Fibroblast of peridontal ligament (primary cell): ENCODE data around the gene H2AZ2.
A peak's percentile ranks its signal among the peaks of the same experiment; 100 is the strongest.
"Not testable (repeated sequence)": the region's sequence is repeated elsewhere in the genome, so short reads cannot be mapped to it uniquely, and the experiment has no call there.

Experiments used
- DNase-seq: peaks from one replicate; pipeline ENCODE4 v3.0.0-alpha.2; 2010; ENCODE audit errors: extremely low read depth

H2AZ2 gene

DNA sequence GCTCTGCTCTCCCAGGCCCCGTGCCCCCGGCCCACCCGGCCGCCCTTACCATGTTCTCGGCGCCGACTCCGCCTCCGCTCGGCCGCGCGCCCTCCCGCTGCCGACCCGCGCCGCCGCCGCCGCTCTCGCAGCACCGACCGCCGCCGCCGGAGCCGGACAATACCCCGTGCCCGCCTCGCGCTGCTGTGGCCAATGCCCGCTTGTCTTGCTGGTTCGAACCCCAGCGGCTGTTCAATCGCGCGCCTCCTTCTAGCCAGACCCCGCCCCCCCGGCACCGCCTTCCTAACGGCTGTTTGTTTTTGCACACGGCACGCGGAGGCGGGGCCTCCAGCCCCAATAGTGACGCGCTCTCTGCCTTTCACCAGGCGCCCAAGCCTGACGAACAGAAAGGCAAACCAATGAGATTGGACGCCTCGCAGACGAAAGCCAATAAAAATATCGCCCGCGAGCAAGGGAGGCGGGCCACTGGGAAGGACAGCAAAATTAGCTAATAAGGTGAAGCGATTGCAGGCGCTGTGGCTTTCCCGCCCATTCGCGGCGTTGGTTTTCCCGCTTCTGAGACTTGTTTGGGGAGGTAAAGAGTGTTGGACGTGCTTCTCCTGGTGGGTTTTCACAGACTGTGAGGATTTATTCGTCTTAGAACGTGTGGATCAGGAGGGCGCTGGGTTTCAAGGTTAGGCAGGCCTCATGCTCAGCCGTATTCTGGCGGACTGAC lies at the start of gene H2AZ2:
Gene H2AZ2 (minus strand): TSS at position 168 of the 715 bp plus-strand sequence. CDS start 116 bp downstream, at position 52.
- DNase-seq, result peak; percentile 100

DNA sequence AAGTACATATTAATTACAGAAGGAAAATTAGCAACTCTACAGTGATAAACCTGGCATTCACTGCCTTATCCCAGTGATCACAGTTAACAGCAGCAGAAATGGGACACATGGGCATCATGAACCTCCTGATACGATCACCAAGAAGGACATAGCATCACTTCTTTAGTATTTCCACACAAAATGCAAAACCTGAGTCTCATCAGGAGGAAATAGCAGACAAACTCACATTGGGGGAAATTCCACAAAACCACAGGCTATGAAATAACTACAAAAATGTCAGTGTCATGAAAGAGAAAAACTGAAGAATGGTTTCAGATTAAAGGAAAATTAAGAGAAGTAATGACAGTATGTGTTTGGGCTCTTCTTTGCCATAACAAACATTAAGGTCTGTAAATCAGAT lies 49.4 kb upstream of the H2AZ2 start:
- no peak for DNase-seq

DNA sequence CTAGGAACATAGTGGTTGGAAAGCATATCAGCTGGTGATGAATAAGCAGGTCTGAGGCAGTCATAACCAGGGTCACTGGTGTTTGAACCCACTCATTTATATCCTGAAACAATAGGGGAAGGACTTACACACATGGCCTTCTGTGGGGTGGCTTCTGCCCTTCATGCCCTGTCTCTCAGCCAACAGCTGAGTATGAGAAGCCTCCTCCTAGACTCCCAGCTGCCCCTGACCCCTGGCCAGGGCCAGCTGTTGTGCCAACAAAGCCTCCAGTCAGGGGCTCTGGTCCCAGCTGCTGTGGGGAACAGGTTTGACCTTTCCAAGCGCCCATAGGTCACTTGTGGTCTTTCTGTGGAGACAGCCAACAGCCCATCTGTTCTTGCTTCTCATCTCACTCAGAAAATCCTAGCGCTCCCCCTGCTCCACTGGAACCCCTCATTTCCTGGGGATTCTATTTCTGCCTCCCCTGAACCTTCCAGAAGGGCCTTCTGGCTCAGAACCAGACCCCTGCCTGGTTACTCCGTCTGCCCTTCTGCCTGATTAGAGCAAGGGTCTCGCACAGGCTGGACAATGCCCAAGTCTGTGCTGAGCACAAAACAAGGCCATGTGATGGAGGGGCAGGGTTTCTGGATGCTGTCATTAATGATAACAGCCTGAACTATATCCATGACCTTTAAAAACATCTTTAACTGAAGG lies 47.1 kb upstream of the H2AZ2 start:
- DNase-seq, result no peak

DNA sequence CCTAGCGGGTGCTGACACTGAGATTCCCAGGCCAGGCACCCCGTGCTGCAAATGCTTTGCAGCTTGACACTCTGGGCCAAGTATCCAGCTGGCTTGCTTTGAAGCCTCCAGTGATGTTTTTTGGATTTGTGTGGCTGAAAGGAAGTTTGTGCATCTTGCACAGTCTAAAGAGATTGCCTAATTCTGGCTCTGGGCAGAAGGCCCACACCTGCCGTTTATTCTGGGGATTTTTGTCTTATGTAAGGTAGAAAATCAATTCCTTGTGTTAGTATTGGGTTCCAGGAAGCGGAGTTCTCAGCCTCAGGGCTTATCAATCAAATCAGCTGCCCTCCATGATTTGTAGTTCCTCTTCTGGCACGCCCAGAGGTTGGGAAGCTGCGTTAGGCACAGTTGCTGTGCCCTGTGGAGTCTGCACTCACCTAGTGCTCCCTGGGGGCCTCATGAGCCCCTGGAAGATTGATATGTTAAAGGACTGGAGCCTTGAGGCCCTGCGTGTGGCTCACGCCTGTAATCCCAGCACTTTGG lies 45.9 kb upstream of the H2AZ2 start:
- DNase-seq, result no peak

GRCh38 chr7:44891791-44892190 lies 43.9 kb upstream of the H2AZ2 start:
- no peak for DNase-seq

DNA sequence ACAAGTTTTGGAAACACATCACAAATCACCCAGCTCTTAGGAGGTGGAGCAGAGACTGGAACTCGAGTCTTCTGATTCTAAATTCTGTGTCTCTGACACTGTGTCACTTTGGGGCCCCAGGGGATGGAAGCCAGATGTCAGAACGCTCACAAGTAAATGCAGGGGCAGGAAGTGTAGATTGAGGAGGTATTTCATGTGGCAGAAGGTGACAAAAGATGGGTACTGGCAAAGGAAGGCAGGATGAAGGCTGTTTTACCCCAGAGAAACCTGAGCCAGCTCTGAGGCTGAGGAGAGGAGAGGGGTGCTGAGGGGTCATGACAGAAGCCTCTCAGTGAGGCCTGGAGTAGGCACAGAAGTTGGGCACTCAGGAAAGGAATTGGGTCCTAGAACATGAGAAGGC lies 43.5 kb upstream of the H2AZ2 start:
- DNase-seq, result no peak

GRCh38 chr7:44889086-44889781 lies 41.3 kb upstream of the H2AZ2 start:
- no peak for DNase-seq

- DNase-seq, result no peak
Measured at GRCh38 chr7:44887293-44887692, 39.4 kb upstream of the H2AZ2 start.

DNA sequence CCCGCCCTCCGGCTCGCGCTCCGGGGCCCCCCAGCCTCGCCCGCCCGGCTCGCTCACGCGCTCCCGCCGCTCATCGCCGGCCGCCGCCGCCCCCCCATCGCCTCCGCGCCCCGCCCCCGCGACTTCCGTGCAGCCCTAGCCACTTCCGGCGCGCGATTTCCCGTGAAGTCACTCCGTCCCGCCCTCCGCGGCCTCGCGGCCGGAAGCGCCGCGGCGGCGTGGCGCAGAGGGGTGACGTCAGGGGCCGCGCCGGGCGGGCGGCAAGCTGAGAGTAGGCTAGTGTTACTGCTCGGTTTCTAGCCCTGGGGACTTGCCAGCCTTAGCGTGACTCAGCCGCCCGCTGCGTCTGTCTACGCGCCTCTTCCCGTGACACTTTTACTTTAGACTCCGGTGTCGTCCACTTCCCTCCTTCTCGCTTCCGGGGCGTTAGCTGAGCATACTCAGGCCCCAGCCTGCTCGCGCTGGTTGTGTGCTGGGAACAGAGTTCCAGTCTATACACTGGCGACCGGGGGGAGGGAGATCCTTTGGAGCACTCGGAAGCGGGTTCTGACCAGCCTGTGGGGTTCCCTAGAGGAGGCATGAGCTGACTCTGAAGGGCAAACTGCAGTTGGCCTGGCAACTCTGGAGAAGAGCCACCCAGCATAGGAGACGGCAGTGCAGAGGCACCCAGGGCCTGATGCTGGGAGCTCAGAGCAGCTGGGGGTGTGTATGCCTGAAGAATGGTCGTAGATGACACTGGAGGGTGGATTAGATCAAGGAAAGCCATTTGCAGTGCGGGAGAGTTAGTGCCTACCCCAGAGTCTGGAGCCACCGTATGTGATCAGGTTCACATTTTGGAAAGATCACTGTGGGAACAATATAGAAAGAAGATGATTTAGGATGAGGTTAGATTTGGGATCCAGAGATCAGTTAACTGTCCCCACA lies 37.8 kb upstream of the H2AZ2 start, which contains the start of gene PURB:
Gene PURB (minus strand): TSS at position 137 of the 924 bp plus-strand sequence. CDS start 182 bp downstream, outside the sequence.
- DNase-seq, result peak; percentile 97

- peak; percentile 65 for DNase-seq
Measured at GRCh38 chr7:44884621-44885393, 36.9 kb upstream of the H2AZ2 start.

- DNase-seq, result no peak
Measured at GRCh38 chr7:44883961-44884620, 36.2 kb upstream of the H2AZ2 start.

DNA sequence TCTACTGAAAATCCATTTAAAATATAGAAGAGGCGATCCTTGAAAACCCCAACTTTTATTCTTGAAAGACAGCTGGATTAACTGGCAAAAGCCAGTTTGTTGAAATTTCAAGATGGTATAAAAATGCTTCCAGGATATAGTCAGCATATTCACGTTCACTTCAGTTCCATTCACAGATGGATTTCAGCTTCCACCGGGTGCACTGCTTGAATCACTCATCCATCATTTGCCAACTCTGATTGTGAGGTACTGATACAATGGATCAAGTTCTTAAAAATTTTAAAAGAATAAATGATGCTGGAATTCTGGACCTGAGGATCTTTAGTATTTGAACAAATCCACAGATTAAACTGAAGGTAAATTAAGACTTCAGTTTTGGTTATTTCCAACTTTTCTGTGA lies 35.0 kb upstream of the H2AZ2 start:
- peak; percentile 38 for DNase-seq

DNA sequence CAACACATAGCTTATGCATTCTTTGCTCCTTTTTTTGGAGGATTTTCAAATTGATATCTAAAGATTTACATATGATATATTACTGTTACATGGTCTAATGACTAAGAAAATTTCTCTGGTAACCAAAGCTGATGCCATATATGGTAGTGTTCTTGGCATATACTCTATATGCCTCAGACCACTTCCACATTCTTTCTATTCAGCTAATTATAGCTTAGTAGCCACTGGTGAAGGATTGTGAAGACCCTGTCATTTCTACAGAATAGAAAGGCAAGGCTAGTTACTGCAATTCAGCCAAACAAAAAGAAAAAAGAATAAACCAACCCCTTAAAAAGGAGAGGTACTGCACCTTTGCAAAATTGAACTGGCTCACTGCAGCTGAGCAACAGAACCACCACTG lies 33.7 kb upstream of the H2AZ2 start:
- DNase-seq, result peak; percentile 67

DNA sequence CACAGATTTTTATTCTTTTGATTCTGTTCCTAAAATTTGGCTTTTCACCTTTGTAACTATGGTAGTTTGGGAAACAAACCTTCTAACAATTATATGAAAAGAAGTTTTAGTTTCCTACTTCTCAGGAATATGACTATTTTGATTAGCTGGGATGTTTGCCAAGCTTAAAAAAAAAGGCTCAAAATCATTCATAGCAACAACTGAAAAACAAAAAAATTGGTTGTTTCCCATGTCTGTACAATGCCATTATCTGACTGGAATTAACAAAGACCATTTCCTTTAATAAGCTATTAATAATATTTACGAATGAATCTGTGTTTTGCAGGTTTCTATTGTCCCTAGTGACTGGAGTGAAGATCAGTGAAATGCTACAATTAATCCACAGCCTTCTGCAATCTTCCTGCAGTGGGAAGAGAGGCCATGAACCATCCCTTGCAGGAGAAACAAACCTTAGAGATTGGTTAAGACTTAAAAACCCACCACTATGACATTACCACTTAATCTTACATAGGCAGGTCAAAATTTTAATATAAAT lies 33.2 kb upstream of the H2AZ2 start:
- no peak for DNase-seq

DNA sequence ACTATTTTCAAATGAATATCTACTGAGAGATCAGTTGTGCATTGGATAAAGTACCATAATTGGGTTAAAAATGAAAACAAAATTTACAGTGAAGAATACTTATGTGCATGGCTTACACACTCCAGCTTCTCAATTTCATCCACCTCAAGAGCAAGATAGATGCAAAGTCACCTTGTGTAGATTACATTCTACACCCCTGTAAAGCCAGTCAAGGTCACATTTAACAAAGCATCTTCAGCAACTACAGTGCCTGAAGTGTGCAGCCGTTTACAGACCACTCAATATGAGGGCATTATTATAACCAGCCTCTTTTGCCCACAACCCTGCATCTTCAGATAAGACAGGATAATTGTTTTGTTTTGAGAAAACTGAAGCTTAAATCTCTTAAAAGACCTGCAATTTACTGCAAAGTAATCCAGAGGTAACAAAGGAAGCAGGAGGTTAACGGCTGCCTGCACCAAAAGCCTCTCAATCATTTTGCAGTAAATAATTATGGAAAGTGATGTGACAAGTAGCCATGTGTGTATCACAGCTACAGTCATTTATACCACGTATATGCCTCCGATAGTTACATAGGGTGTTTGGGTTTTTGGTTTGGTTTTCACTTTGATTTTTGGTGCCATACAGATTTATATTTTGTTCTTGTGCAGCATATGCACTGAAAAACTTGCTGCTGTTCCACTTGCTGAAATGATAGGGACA lies 32.6 kb upstream of the H2AZ2 start:
- no peak for DNase-seq

DNA sequence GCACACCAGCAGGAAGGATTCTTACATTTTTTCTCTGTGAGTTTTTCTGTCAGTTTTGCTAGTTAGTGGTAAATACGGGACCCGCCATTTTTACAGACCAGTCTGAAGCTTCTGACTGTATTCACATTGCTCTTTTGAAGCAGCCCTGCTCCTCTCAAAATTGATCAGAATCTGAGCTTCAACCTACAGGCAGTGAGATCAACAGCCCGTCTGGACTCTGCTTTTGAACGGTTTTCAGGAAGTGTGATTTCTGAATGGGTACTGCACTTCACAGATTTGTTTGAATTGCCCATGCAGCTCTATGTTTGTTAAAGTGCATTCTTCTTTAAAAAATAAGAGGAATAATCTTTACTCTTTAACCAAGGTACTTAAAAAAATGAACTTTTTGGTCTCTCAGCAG lies 28.5 kb upstream of the H2AZ2 start:
- no peak for DNase-seq

DNA sequence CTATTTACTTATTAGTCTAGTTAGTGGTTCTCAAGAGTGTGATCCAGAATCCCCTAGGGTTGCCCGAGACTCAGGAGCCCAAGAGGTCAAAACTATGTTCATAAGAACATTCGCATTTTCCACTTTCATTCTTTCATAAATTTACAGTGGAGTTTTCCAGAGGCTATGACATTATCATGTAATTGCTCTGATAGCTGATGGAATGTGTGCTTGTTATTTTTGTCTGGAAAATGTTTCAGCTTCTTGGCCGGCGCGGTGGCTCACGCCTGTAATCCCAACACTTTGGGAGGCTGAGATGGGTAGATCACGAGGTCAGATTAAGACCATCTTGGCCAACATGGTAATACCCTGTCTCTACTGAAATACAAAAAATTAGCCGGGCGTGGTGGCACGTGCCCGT lies 27.4 kb upstream of the H2AZ2 start:
- DNase-seq, result no peak

DNA sequence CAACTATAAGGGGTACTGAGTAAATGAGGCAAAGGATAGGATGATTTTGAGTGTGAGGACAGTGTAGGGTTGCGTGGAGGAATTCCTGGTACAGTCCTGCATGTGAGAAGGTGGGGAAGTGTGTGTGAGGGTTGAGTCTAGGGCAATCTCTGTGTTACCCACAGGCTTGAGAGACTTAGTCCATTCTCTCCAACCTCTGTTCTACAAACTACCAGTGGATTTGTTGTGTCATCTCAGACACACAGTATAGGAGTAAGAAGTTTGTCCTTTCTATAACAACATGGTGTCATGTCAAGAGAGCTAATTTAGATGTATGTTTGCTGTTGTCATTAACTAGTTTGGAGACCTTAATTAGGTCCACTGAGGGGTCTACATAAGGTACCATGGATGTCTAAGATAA lies 24.9 kb upstream of the H2AZ2 start:
- DNase-seq, result no peak

DNA sequence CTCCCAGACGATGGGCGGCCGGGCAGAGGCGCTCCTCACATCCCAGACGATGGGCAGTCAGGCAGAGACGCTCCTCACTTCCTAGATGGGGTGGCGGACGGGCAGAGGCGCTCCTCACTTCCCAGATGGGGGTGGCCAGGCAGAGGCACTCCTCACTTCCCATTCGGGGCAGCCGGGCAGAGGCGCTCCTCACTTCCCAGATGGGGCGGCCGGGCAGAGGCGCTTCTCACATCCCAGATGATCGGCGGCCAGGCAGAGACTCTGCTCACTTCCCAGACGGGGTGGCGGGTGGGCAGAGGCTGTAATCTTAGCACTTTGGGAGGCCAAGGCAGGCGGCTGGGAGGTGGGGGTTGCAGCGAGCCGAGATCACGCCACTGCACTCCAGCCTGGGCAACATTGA lies 24.0 kb upstream of the H2AZ2 start:
- DNase-seq, result not testable (repeated sequence)
